ENCODE results near the gene PRKCA.
A peak's percentile ranks its signal among the peaks of the same experiment; 100 is the strongest.

PRKCA gene

GRCh38 chr17:66549311-66549704 lies 246.9 kb downstream of the PRKCA start:
- DNase-seq, result no peak

- DNase-seq, result no peak
These were observed 247.4 kb downstream of the PRKCA start for GRCh38 chr17:66549731-66550207.

GRCh38 chr17:66551839-66552238 lies 249.4 kb downstream of the PRKCA start:
- DNase-seq, result no peak

- DNase-seq, result peak; percentile 52 to 61
These were observed 250.0 kb downstream of the PRKCA start for GRCh38 chr17:66552371-66552770.

GRCh38 chr17:66555605-66556004 lies 253.2 kb downstream of the PRKCA start:
- no peak for DNase-seq

GRCh38 chr17:66557200-66557599 lies 254.8 kb downstream of the PRKCA start:
- DNase-seq, result no peak

- no peak for DNase-seq
These were observed 255.5 kb downstream of the PRKCA start for GRCh38 chr17:66557886-66558285.

- DNase-seq, result no peak
These were observed 258.3 kb downstream of the PRKCA start for GRCh38 chr17:66560691-66561090.

GRCh38 chr17:66562119-66562518 lies 259.7 kb downstream of the PRKCA start:
- no peak for DNase-seq

- peak in 1 of 2 donors; percentile 20 for DNase-seq
These were observed 262.6 kb downstream of the PRKCA start for GRCh38 chr17:66564992-66565465.

- DNase-seq, result peak; percentile 77 to 86
These were observed 265.1 kb downstream of the PRKCA start for GRCh38 chr17:66567234-66568170.

GRCh38 chr17:66569572-66569971 lies 267.2 kb downstream of the PRKCA start:
- DNase-seq, result no peak

GRCh38 chr17:66570447-66571195 lies 268.2 kb downstream of the PRKCA start:
- no peak for DNase-seq

GRCh38 chr17:66571745-66572144 lies 269.3 kb downstream of the PRKCA start:
- DNase-seq, result no peak

- DNase-seq, result no peak
These were observed 270.7 kb downstream of the PRKCA start for GRCh38 chr17:66573078-66573477.

- no peak for DNase-seq
These were observed 271.7 kb downstream of the PRKCA start for GRCh38 chr17:66574123-66574522.

- no peak for DNase-seq
These were observed 274.1 kb downstream of the PRKCA start for GRCh38 chr17:66576473-66576872.

GRCh38 chr17:66577041-66577440 lies 274.6 kb downstream of the PRKCA start:
- no peak for DNase-seq

GRCh38 chr17:66578781-66579489 lies 276.5 kb downstream of the PRKCA start:
- no peak for DNase-seq

GRCh38 chr17:66579556-66579955 lies 277.1 kb downstream of the PRKCA start:
- DNase-seq, result no peak

- DNase-seq, result no peak
These were observed 278.0 kb downstream of the PRKCA start for GRCh38 chr17:66580184-66580955.

GRCh38 chr17:66580956-66581391 lies 278.6 kb downstream of the PRKCA start:
- no peak for DNase-seq

Data from inflammatory macrophage (primary cell).